Thoracic aorta (tissue), 2 donors: ENCODE data around the gene CKS1B. TPM values are rescaled to one million over a fixed set of nuclear protein-coding genes. Genes with fewer than 3 reads are reported as not detected.

Experiments
- ATAC-seq: fragments of 150-250 bp; one replicate; pipeline ENCODE4 v1.8.0; 2017; ENCODE audit warnings: low read depth; ENCODE audit not compliant: insufficient number of reproducible peaks, low FRiP score
- DNase-seq: peaks from one replicate; pipeline ENCODE4 v3.0.0-alpha.2; 2020; ENCODE audit warnings: low spot score
- H3K27ac ChIP-seq, 2 donors: fragments of 200-600 bp; sonication (generic); 1 replicate in 1 of 2; 2 replicates in 1 of 2; pipeline ENCODE4 v1.5.1; 2016; ENCODE audit warnings: mild to moderate bottlenecking in 2 of 2, moderate library complexity in 2 of 2
- H3K27me3 ChIP-seq: fragments of 200-600 bp; sonication (generic); replicated peaks from 2 replicates; pipeline ENCODE4 v1.6.0; 2016; ENCODE audit warnings: mild to moderate bottlenecking; ENCODE audit not compliant: insufficient read depth
- H3K36me3 ChIP-seq: fragments of 200-600 bp; sonication (generic); one replicate; pipeline ENCODE4 v1.5.1; 2016
- H3K4me1 ChIP-seq, 2 donors: fragments of 200-600 bp; sonication (generic); 1 replicate in 1 of 2; 2 replicates in 1 of 2; pipeline versions ENCODE4 v1.5.1 to v1.6.0; 2016; ENCODE audit warnings: low read depth in 2 of 2, mild to moderate bottlenecking in 1 of 2; ENCODE audit not compliant: control insufficient read depth in 1 of 2
- H3K4me3 ChIP-seq: fragments of 200-600 bp; sonication (generic); 2 replicates; pipeline ENCODE4 v1.5.1; 2016; ENCODE audit warnings: mild to moderate bottlenecking
- H3K9me3 ChIP-seq: fragments of 200-600 bp; sonication (generic); 2 replicates; pipeline ENCODE4 v1.5.1; 2016
- CTCF ChIP-seq: fragments of 200-600 bp; sonication (generic); IDR thresholded peaks from one replicate; pipeline ENCODE4 v1.5.1; 2019; ENCODE audit warnings: antibody characterized with exemption
- total RNA-seq, 2 donors: library from RNA; depleted of rRNA; stranded (reverse); fragments of >200 nt; gene quantifications; one replicate each; pipeline versions ENCODE4 v1.1.0 to v1.2.3, GENCODE V29; 2016

CKS1B gene
- total RNA-seq, 2 donors from 2014 or later, result 13.5 to 23.7 TPM

- H3K27me3 ChIP-seq, result no peaks in the 10 kb centered on the region
- H3K4me3 ChIP-seq, result no peak overlapping the region
- H3K9me3 ChIP-seq, result no peaks in the 10 kb centered on the region
- ATAC-seq (no peak), DNase-seq (no peak)
- H3K4me1 ChIP-seq, result peaks cover 38 to 52% of the 10 kb centered on the region in 2 donors
- peaks cover 12% of the 10 kb centered on the region for H3K36me3 ChIP-seq
- TF ChIP-seq CTCF, result no peak
- no peak overlapping the region for H3K27ac ChIP-seq
These were observed 15.6 kb upstream of the CKS1B start for GRCh38 chr1:154958681-154959425.

GRCh38 chr1:154959426-154959780 is 15.1 kb upstream of the CKS1B start:
- TF ChIP-seq CTCF, result no peak
- H3K9me3 ChIP-seq, result no peaks in the 10 kb centered on the region
- no peak overlapping the region for H3K27ac ChIP-seq
- no peak for ATAC-seq
- DNase-seq, result no peak
- H3K4me1 ChIP-seq, result peaks cover 32 to 46% of the 10 kb centered on the region in 2 donors
- no peaks in the 10 kb centered on the region for H3K27me3 ChIP-seq
- peaks cover 16% of the 10 kb centered on the region for H3K36me3 ChIP-seq
- H3K4me3 ChIP-seq, result no peak overlapping the region

GRCh38 chr1:154960446-154961136 is 13.9 kb upstream of the CKS1B start:
- Histone ChIP-seq H3K4me3 (peak overlapping the region; percentile 91), H3K36me3 (peaks cover 24% of the 10 kb centered on the region), H3K9me3 (no peaks in the 10 kb centered on the region), H3K27ac (peak overlapping the region; percentile 96 to 97), H3K4me1 (peaks cover 21 to 34% of the 10 kb centered on the region in 2 donors), H3K27me3 (no peaks in the 10 kb centered on the region)
- ATAC-seq, result no peak
- TF ChIP-seq CTCF, result no peak
- DNase-seq, result no peak

- peak; percentile 46 for TF ChIP-seq CTCF
- no peaks in the 10 kb centered on the region for H3K27me3 ChIP-seq
- no peaks in the 10 kb centered on the region for H3K9me3 ChIP-seq
- peak within 1 kb of the TSS; percentile 96 to 97 for H3K27ac ChIP-seq
- H3K4me3 ChIP-seq, result peak within 1 kb of the TSS; percentile 91
- peaks cover 19 to 32% of the 10 kb centered on the region in 2 donors for H3K4me1 ChIP-seq
- peak; percentile 32 for DNase-seq
- ATAC-seq, result peak; percentile 67
- H3K36me3 ChIP-seq, result peaks cover 33% of the 10 kb centered on the region
These were observed 13.0 kb upstream of the CKS1B start, which contains the start of gene PYGO2 for GRCh38 chr1:154961207-154962155. PYGO2 (minus strand) TSS chr1:154961782; CDS start chr1:154961576, 206 bp downstream.
